ENCODE results near the gene CRELD2. TPM values are rescaled to one million over a fixed set of nuclear protein-coding genes. Genes with fewer than 3 reads are reported as not detected.
A peak's percentile ranks its signal among the peaks of the same experiment; 100 is the strongest.

The CRELD2 gene
- total and polyA plus RNA-seq, 2 of the 13 experiments (the other 11 are each of a cell fraction or from before 2014, with no cell fraction given): 17.2 to 44.7 TPM

DNA sequence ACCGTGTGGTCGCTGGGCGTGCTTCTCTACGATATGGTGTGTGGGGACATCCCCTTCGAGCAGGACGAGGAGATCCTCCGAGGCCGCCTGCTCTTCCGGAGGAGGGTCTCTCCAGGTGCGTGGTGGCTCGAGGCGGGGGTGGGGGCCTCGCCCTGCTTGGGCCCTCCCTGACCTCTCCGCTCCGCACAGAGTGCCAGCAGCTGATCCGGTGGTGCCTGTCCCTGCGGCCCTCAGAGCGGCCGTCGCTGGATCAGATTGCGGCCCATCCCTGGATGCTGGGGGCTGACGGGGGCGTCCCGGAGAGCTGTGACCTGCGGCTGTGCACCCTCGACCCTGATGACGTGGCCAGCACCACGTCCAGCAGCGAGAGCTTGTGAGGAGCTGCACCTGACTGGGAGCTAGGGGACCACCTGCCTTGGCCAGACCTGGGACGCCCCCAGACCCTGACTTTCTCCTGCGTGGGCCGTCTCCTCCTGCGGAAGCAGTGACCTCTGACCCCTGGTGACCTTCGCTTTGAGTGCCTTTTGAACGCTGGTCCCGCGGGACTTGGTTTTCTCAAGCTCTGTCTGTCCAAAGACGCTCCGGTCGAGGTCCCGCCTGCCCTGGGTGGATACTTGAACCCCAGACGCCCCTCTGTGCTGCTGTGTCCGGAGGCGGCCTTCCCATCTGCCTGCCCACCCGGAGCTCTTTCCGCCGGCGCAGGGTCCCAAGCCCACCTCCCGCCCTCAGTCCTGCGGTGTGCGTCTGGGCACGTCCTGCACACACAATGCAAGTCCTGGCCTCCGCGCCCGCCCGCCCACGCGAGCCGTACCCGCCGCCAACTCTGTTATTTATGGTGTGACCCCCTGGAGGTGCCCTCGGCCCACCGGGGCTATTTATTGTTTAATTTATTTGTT lies 44.6 kb downstream of the CRELD2 start (continued):
- TF ChIP-seq ZNF878 (CRISPR knock-in tag; IDR thresholded peaks at IDR 0.05): no peak
- TF ChIP-seq, protein P1, sequence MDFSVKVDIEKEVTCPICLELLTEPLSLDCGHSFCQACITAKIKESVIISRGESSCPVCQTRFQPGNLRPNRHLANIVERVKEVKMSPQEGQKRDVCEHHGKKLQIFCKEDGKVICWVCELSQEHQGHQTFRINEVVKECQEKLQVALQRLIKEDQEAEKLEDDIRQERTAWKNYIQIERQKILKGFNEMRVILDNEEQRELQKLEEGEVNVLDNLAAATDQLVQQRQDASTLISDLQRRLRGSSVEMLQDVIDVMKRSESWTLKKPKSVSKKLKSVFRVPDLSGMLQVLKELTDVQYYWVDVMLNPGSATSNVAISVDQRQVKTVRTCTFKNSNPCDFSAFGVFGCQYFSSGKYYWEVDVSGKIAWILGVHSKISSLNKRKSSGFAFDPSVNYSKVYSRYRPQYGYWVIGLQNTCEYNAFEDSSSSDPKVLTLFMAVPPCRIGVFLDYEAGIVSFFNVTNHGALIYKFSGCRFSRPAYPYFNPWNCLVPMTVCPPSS (IDR thresholded peaks at IDR 0.05): no peak
- TF ChIP-seq MYNN (CRISPR knock-in tag; IDR thresholded peaks at IDR 0.05; ENCODE audit: low read depth): no peak
- TF ChIP-seq HHEX (CRISPR knock-in tag; IDR thresholded peaks at IDR 0.05): no peak
- TF ChIP-seq ZNF549 (CRISPR knock-in tag; IDR thresholded peaks at IDR 0.05): no peak
- 0 out of 2 replicates have a peak, but pooled peaks have one; percentile 0 for TF ChIP-seq ZMYM4 (CRISPR knock-in tag; IDR thresholded peaks at IDR 0.05)
- no peak for TF ChIP-seq ZNF335 (CRISPR knock-in tag; IDR thresholded peaks at IDR 0.05)
- no peak for TF ChIP-seq ZNF883 (CRISPR knock-in tag; IDR thresholded peaks at IDR 0.05; ENCODE audit: not compliant biosample characterization)
- no peak for TF ChIP-seq DMTF1 (CRISPR knock-in tag; IDR thresholded peaks at IDR 0.05)
- TF ChIP-seq, protein P2, sequence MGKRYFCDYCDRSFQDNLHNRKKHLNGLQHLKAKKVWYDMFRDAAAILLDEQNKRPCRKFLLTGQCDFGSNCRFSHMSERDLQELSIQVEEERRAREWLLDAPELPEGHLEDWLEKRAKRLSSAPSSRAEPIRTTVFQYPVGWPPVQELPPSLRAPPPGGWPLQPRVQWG (CRISPR knock-in tag; IDR thresholded peaks at IDR 0.05; ENCODE audit: borderline replicate concordance, low read depth): no peak
- no peak for TF ChIP-seq SALL2 (CRISPR knock-in tag; IDR thresholded peaks at IDR 0.05)
- TF ChIP-seq E2F2 (CRISPR knock-in tag; IDR thresholded peaks at IDR 0.05; ENCODE audit: borderline replicate concordance): no peak
- TF ChIP-seq FOXA3 (CRISPR knock-in tag; IDR thresholded peaks at IDR 0.05): no peak
- TF ChIP-seq, protein P3, sequence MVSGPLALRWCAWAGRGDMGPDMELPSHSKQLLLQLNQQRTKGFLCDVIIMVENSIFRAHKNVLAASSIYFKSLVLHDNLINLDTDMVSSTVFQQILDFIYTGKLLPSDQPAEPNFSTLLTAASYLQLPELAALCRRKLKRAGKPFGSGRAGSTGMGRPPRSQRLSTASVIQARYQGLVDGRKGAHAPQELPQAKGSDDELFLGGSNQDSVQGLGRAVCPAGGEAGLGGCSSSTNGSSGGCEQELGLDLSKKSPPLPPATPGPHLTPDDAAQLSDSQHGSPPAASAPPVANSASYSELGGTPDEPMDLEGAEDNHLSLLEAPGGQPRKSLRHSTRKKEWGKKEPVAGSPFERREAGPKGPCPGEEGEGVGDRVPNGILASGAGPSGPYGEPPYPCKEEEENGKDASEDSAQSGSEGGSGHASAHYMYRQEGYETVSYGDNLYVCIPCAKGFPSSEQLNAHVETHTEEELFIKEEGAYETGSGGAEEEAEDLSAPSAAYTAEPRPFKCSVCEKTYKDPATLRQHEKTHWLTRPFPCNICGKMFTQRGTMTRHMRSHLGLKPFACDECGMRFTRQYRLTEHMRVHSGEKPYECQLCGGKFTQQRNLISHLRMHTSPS (CRISPR knock-in tag; IDR thresholded peaks at IDR 0.05; ENCODE audit: low read depth): peak; percentile 47; the same call in 1 of the 2 replicates
- peak; percentile 81; the same call in 1 of the 2 replicates for TF ChIP-seq AKAP8 (CRISPR knock-in tag; IDR thresholded peaks at IDR 0.05)
- TF ChIP-seq MBNL3 (CRISPR knock-in tag; conservative IDR thresholded peaks at IDR 0.05): no peak
- TF ChIP-seq ZNF230 (CRISPR knock-in tag; IDR thresholded peaks at IDR 0.05): no peak
- TF ChIP-seq NCOR1 (IDR thresholded peaks at IDR 0.05; ENCODE audit: borderline replicate concordance, low read length): no peak
- TF ChIP-seq TBX3 (IDR thresholded peaks at IDR 0.05; ENCODE audit: borderline replicate concordance): no peak
- no peak for TF ChIP-seq MTA3 (CRISPR knock-in tag; IDR thresholded peaks at IDR 0.05)
- TF ChIP-seq, protein P4, sequence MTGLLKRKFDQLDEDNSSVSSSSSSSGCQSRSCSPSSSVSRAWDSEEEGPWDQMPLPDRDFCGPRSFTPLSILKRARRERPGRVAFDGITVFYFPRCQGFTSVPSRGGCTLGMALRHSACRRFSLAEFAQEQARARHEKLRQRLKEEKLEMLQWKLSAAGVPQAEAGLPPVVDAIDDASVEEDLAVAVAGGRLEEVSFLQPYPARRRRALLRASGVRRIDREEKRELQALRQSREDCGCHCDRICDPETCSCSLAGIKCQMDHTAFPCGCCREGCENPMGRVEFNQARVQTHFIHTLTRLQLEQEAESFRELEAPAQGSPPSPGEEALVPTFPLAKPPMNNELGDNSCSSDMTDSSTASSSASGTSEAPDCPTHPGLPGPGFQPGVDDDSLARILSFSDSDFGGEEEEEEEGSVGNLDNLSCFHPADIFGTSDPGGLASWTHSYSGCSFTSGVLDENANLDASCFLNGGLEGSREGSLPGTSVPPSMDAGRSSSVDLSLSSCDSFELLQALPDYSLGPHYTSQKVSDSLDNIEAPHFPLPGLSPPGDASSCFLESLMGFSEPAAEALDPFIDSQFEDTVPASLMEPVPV (CRISPR knock-in tag; IDR thresholded peaks at IDR 0.05): 0 out of 2 replicates have a peak, but pooled peaks have one; percentile 48

All from HepG2 (cell line).